PFSK-1 (cell line): Measurements from ENCODE around the gene SLC1A2.

Experiments
- FOXP2 ChIP-seq: optimal IDR thresholded peaks from 2 replicates; pipeline ENCODE3; 2011; ENCODE audit warnings: borderline replicate concordance, control low read depth, inconsistent platforms; ENCODE audit not compliant: insufficient read depth; ENCODE audit errors: extremely low read length, extremely low read depth
- POLR2AphosphoS5 ChIP-seq: IDR thresholded peaks from 2 replicates; pipeline ENCODE4 v1.6.1; 2012; ENCODE audit warnings: low read depth, mild to moderate bottlenecking, control low read depth, low read length, moderate library complexity
- REST ChIP-seq, 2 experiments: IDR thresholded peaks; 2 replicates each; pipeline versions ENCODE4 v1.6.1 to v1.8.0; 2011 to 2012; ENCODE audit warnings: low read depth in 2 of 2, low read length in 2 of 2, control low read depth in 1 of 2, inconsistent platforms in 1 of 2, mild to moderate bottlenecking in 1 of 2, moderate library complexity in 1 of 2; ENCODE audit not compliant: insufficient read depth in 1 of 2
- SIN3A ChIP-seq: IDR thresholded peaks from 2 replicates; pipeline ENCODE4 v1.6.1; 2012; ENCODE audit warnings: mild to moderate bottlenecking, low read length, moderate library complexity, borderline replicate concordance; ENCODE audit not compliant: insufficient read depth
- TAF1 ChIP-seq: IDR thresholded peaks from 2 replicates; pipeline ENCODE4 v1.6.1; 2012; ENCODE audit warnings: low read length, control low read depth, borderline replicate concordance; ENCODE audit not compliant: insufficient read depth

DNA sequence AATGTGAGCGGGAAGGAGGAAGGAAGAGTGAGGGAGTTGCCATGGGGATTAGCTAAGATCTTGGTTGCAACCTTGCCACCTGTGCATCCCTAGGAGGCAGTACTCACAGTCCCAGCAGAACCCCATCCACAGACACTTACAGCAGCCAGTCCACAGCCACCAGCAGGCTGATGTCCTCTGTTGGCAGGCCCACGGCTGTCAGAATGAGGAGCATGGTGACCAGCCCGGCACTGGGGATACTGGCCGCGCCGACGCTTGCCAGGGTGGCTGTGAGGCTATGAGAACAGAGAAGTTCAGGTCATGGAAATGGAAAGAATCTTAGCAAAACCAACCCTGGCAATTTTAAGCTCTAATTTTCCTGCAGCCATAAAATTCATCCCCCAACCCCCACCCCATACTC, 138.6 kb downstream of the SLC1A2 start:
- TF ChIP-seq REST (IDR thresholded peaks at IDR 0.05; ENCODE audit: insufficient read depth in 1 of 2, low read depth in 2 of 2, low read length in 2 of 2): no peak
- no peak for TF ChIP-seq POLR2AphosphoS5
- no peak for TF ChIP-seq TAF1
- no peak for TF ChIP-seq SIN3A
- no peak for TF ChIP-seq FOXP2
